Smooth muscle cell (in vitro differentiated cells): ENCODE data around the gene LRRC17. TPM values are rescaled to one million over a fixed set of nuclear protein-coding genes. Genes with fewer than 3 reads are reported as not detected.
"Not testable (repeated sequence)": the region's sequence is repeated elsewhere in the genome, so short reads cannot be mapped to it uniquely, and the experiment has no call there.

Source experiments
- DNase-seq: peaks from one replicate; lab custom pipeline; 2025; ENCODE audit not compliant: unreplicated experiment; lab: John Stamatoyannopoulos, UW
- H2AFZ ChIP-seq: fragments of 200-600 bp; sonication (generic); 2 replicates; pipeline ENCODE4 v1.6.0; 2016; ENCODE audit warnings: antibody characterized with exemption, low read depth, mild to moderate bottlenecking
- H3F3A ChIP-seq: fragments of 200-600 bp; sonication (generic); 2 replicates; pipeline ENCODE4 v1.6.0; 2017; ENCODE audit warnings: antibody characterized with exemption, low read depth
- H3K27ac ChIP-seq: fragments of 200-600 bp; sonication (generic); 2 replicates; pipeline ENCODE4 v1.5.1; 2016; ENCODE audit warnings: low read depth, mild to moderate bottlenecking
- H3K27me3 ChIP-seq: fragments of 200-600 bp; sonication (generic); 2 replicates; pipeline ENCODE4 v1.6.1; 2016; ENCODE audit warnings: low read depth, mild to moderate bottlenecking
- H3K36me3 ChIP-seq: fragments of 200-600 bp; sonication (generic); 2 replicates; pipeline ENCODE4 v1.5.1; 2016; ENCODE audit warnings: low read depth
- H3K4me1 ChIP-seq: fragments of 200-600 bp; sonication (generic); 2 replicates; pipeline ENCODE4 v1.5.1; 2016; ENCODE audit warnings: low read depth
- H3K4me2 ChIP-seq: fragments of 200-600 bp; sonication (generic); 2 replicates; pipeline ENCODE4 v1.6.0; 2016; ENCODE audit warnings: mild to moderate bottlenecking
- H3K4me3 ChIP-seq: fragments of 200-600 bp; sonication (generic); 2 replicates; pipeline ENCODE4 v1.5.1; 2016; ENCODE audit warnings: mild to moderate bottlenecking
- H3K79me2 ChIP-seq: fragments of 200-600 bp; sonication (generic); 2 replicates; pipeline ENCODE4 v1.6.0; 2016; ENCODE audit warnings: low read depth, mild to moderate bottlenecking
- H3K9ac ChIP-seq: fragments of 200-600 bp; sonication (generic); 2 replicates; pipeline ENCODE4 v1.6.0; 2016; ENCODE audit warnings: low read depth
- H3K9me3 ChIP-seq: fragments of 200-600 bp; sonication (generic); replicated peaks from 2 replicates; pipeline ENCODE4 v1.5.1; 2016; ENCODE audit warnings: low read depth
- H4K20me1 ChIP-seq: fragments of 200-600 bp; sonication (generic); 2 replicates; pipeline ENCODE4 v1.6.0; 2016; ENCODE audit warnings: low read depth
- WGBS: methylation state at CpG from one replicate; pipeline ENCODE4 v1.1.7; 2016; ENCODE audit warnings: low lambda C conversion rate; 5-methylcytosine and 5-hydroxymethylcytosine counted together
- polyA plus RNA-seq: library from polyadenylated mRNA; unstranded; fragments of >200 nt; fragmentation: Nextera tagmentation; extraction: Ambion mirVana; gene quantifications from 2 replicates; pipeline ENCODE4 v1.2.1, GENCODE V29; 2016
- total RNA-seq: library from RNA; depleted of rRNA; stranded (reverse); fragments of >200 nt; gene quantifications from 2 replicates; pipeline ENCODE4 v1.2.3, GENCODE V29; 2014
- TF ChIP-seq, protein P1 (sequence below): fragments of 200-600 bp; sonication (generic); IDR thresholded peaks from 2 replicates; pipeline ENCODE4 v1.5.1; 2017; ENCODE audit warnings: borderline replicate concordance, mild to moderate bottlenecking, antibody characterized with exemption; ENCODE audit not compliant: insufficient read depth, poor library complexity, severe bottlenecking

Gene LRRC17
- total and polyA plus RNA-seq, 2 experiments from 2014 or later: 6.2 to 23.0 TPM

GRCh38 chr7:102897856-102898531, 14.8 kb upstream of the LRRC17 start:
- no peaks in the 10 kb centered on the region for H4K20me1 ChIP-seq
- H3F3A ChIP-seq: no peaks in the 10 kb centered on the region
- H3K4me3 ChIP-seq: no peak overlapping the region
- no peak overlapping the region for H3K4me2 ChIP-seq
- H3K27ac ChIP-seq: no peak overlapping the region
- no peak overlapping the region for H3K9ac ChIP-seq
- DNase-seq: no peak
- no peaks in the 10 kb centered on the region for H3K27me3 ChIP-seq
- no peaks in the 10 kb centered on the region for H3K36me3 ChIP-seq
- no peaks in the 10 kb centered on the region for H3K79me2 ChIP-seq
- no peaks in the 10 kb centered on the region for H3K9me3 ChIP-seq
- TF ChIP-seq, protein P1, sequence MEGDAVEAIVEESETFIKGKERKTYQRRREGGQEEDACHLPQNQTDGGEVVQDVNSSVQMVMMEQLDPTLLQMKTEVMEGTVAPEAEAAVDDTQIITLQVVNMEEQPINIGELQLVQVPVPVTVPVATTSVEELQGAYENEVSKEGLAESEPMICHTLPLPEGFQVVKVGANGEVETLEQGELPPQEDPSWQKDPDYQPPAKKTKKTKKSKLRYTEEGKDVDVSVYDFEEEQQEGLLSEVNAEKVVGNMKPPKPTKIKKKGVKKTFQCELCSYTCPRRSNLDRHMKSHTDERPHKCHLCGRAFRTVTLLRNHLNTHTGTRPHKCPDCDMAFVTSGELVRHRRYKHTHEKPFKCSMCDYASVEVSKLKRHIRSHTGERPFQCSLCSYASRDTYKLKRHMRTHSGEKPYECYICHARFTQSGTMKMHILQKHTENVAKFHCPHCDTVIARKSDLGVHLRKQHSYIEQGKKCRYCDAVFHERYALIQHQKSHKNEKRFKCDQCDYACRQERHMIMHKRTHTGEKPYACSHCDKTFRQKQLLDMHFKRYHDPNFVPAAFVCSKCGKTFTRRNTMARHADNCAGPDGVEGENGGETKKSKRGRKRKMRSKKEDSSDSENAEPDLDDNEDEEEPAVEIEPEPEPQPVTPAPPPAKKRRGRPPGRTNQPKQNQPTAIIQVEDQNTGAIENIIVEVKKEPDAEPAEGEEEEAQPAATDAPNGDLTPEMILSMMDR: no peak
- 96% methylated on average over 5 of the region's 5 CpGs for WGBS
- H3K4me1 ChIP-seq: no peaks in the 10 kb centered on the region
- H2AFZ ChIP-seq: no peak overlapping the region

DNA sequence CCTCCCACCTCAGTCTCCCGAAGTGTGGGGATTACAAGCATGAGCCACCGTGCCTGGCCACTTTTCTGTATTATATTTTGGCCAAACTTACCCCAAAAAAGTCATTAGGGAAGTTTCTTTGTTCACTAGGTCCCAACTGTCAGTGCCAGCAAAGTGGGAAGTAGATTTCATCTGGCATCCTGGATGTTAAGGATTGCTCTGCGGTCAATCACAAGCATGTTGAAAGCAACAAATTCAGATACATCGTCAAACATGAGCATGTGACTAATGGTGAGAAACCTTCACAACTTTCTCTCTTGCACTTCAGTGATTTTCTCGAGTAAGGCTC, 14.3 kb upstream of the LRRC17 start:
- no peaks in the 10 kb centered on the region for H3K36me3 ChIP-seq
- TF ChIP-seq, protein P1: no peak
- H3K4me2 ChIP-seq: no peak overlapping the region
- H3K4me3 ChIP-seq: no peak overlapping the region
- H3K27me3 ChIP-seq: no peaks in the 10 kb centered on the region
- H4K20me1 ChIP-seq: no peaks in the 10 kb centered on the region
- no peaks in the 10 kb centered on the region for H3F3A ChIP-seq
- no peaks in the 10 kb centered on the region for H3K4me1 ChIP-seq
- H3K79me2 ChIP-seq: no peaks in the 10 kb centered on the region
- no peak overlapping the region for H3K9ac ChIP-seq
- H3K9me3 ChIP-seq: no peaks in the 10 kb centered on the region
- H3K27ac ChIP-seq: no peak overlapping the region
- 96% methylated on average over 5 of the region's 5 CpGs for WGBS
- DNase-seq: no peak
- H2AFZ ChIP-seq: no peak overlapping the region

- WGBS: 92% methylated on average over 2 of the region's 2 CpGs
Observed at GRCh38 chr7:102902052-102902451, 10.7 kb upstream of the LRRC17 start.

GRCh38 chr7:102903576-102903975, 9.2 kb upstream of the LRRC17 start:
- not testable (repeated sequence) for H3K9ac ChIP-seq, H3K4me3 ChIP-seq, H3K79me2 ChIP-seq, H3K27me3 ChIP-seq, H2AFZ ChIP-seq, H3K9me3 ChIP-seq, H4K20me1 ChIP-seq, H3F3A ChIP-seq, DNase-seq, H3K4me1 ChIP-seq, H3K36me3 ChIP-seq, H3K27ac ChIP-seq, H3K4me2 ChIP-seq
- 97% methylated on average over 1 of the region's 1 CpG for WGBS

More at GRCh38 chr7:102902052-102902451, 10.7 kb upstream of the LRRC17 start:
- not testable (repeated sequence) for H3K4me2 ChIP-seq, DNase-seq, H3K4me3 ChIP-seq, H3K36me3 ChIP-seq, H3K9me3 ChIP-seq, H3K27ac ChIP-seq, H4K20me1 ChIP-seq, H3K9ac ChIP-seq, H3K79me2 ChIP-seq, H3K27me3 ChIP-seq, H3K4me1 ChIP-seq, H3F3A ChIP-seq, H2AFZ ChIP-seq

GRCh38 chr7:102908676-102909075, 4.1 kb upstream of the LRRC17 start:
- Histone ChIP-seq H3F3A (no peaks in the 10 kb centered on the region), H3K4me3 (no peak overlapping the region), H3K4me1 (no peaks in the 10 kb centered on the region), H3K27ac (no peak overlapping the region), H3K79me2 (no peaks in the 10 kb centered on the region), H3K27me3 (no peaks in the 10 kb centered on the region), H3K9me3 (no peaks in the 10 kb centered on the region), H2AFZ (no peak overlapping the region), H3K36me3 (no peaks in the 10 kb centered on the region), H4K20me1 (no peaks in the 10 kb centered on the region), H3K9ac (no peak overlapping the region), H3K4me2 (no peak overlapping the region)
- TF ChIP-seq, protein P1: no peak
- no peak for DNase-seq
